ENCODE data around the gene ARHGAP15. TPM values are rescaled to one million over a fixed set of nuclear protein-coding genes. Genes with fewer than 3 reads are reported as not detected.

ARHGAP15 gene
- total and polyA plus RNA-seq, 2 donors (not counting 1 experiment from before 2014, with no cell fraction given), result 0.07 TPM; not detected in 1

DNA sequence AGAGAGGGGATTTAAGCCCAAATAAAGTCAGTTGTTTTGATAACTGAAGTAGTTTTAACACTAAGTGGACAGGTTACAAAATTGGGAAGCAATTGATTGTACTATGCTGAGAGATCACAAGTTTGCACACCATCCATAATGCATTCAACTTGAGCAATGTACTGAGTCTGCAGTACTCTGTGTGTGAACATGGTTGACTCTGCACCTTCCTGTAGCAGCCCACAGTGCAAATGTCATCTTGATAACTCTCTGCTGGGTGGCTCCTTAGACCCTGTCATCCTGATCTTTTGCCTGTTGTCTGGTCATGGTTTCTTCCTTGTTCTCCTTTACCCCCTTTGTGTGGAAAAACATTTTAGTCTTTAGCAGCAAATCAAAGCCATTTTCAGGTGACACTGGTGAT, 168.0 kb downstream of the ARHGAP15 start:
- Histone ChIP-seq H3K4me1 (ENCODE audit: control insufficient read depth, extremely low read depth, insufficient read depth, low read length) (no peaks in the 10 kb centered on the region), H3K4me2 (ENCODE audit: extremely low read depth, insufficient read depth, low read length) (no peak overlapping the region), H3K27ac (ENCODE audit: insufficient read depth, low read length) (no peak overlapping the region), H3K36me3 (ENCODE audit: control insufficient read depth, insufficient read depth, low read length) (no peaks in the 10 kb centered on the region), H3K9me3 (ENCODE audit: control insufficient read depth, insufficient read depth, low read depth, low read length) (no peaks in the 10 kb centered on the region), H3K4me3 (replicated peaks in 1 of 4; ENCODE audit: control extremely low read depth in 1 of 4, insufficient read depth in 1 of 4, low read depth in 3 of 4, low read length in 4 of 4) (no peak overlapping the region), H3K79me2 (ENCODE audit: control insufficient read depth, insufficient read depth, low read length) (no peaks in the 10 kb centered on the region), H4K20me1 (ENCODE audit: control insufficient read depth, extremely low read depth, insufficient read depth, low read length) (no peaks in the 10 kb centered on the region), H2AFZ (ENCODE audit: low read length) (no peak overlapping the region), H3K9ac (ENCODE audit: insufficient read depth, low read length) (no peak overlapping the region), H3K27me3 (ENCODE audit: control insufficient read depth, insufficient read depth, low read length) (no peaks in the 10 kb centered on the region)
- DNase-seq (ENCODE audit: low read depth in 2 of 2), result no peak
- no peak for TF ChIP-seq EZH2 (IDR thresholded peaks at IDR 0.05; ENCODE audit: low read length, missing control alignments)
- TF ChIP-seq, protein P1, sequence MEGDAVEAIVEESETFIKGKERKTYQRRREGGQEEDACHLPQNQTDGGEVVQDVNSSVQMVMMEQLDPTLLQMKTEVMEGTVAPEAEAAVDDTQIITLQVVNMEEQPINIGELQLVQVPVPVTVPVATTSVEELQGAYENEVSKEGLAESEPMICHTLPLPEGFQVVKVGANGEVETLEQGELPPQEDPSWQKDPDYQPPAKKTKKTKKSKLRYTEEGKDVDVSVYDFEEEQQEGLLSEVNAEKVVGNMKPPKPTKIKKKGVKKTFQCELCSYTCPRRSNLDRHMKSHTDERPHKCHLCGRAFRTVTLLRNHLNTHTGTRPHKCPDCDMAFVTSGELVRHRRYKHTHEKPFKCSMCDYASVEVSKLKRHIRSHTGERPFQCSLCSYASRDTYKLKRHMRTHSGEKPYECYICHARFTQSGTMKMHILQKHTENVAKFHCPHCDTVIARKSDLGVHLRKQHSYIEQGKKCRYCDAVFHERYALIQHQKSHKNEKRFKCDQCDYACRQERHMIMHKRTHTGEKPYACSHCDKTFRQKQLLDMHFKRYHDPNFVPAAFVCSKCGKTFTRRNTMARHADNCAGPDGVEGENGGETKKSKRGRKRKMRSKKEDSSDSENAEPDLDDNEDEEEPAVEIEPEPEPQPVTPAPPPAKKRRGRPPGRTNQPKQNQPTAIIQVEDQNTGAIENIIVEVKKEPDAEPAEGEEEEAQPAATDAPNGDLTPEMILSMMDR (conservative IDR thresholded peaks at IDR 0.05 in 1 of 2, IDR thresholded peaks at IDR 0.05 in 1 of 2; ENCODE audit: low read depth in 1 of 2, low read length in 2 of 2), result no peak

DNA sequence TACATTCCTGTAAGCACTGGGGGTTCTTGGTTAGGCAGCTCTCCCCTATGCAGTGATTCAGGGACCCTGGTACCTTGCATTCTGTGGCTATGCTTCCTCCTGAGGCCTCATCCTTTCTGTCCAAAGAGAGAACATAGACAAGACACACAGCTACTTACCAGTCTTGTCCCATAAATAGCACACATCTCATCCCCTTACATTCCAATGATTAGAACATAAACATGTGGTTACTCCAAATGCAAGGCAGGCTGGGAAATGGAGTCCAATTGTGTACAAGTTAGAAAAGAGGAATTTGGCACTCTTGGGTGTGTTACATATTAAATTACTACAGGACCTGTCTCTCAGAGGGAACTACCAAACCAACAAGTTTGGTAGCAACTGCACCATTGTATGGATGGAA, 171.3 kb downstream of the ARHGAP15 start:
- H2AFZ ChIP-seq (ENCODE audit: low read length), result peak overlapping the region; percentile 65
- no peak overlapping the region for H3K4me2 ChIP-seq (ENCODE audit: extremely low read depth, insufficient read depth, low read length)
- H3K9ac ChIP-seq (ENCODE audit: insufficient read depth, low read length), result no peak overlapping the region
- no peaks in the 10 kb centered on the region for H3K36me3 ChIP-seq (ENCODE audit: control insufficient read depth, insufficient read depth, low read length)
- no peaks in the 10 kb centered on the region for H3K9me3 ChIP-seq (ENCODE audit: control insufficient read depth, insufficient read depth, low read depth, low read length)
- no peak overlapping the region for H3K27ac ChIP-seq (ENCODE audit: insufficient read depth, low read length)
- no peaks in the 10 kb centered on the region for H3K4me1 ChIP-seq (ENCODE audit: control insufficient read depth, extremely low read depth, insufficient read depth, low read length)
- peak; percentile 23 to 34 for DNase-seq (ENCODE audit: low read depth in 2 of 2)
- no peaks in the 10 kb centered on the region for H4K20me1 ChIP-seq (ENCODE audit: control insufficient read depth, extremely low read depth, insufficient read depth, low read length)
- TF ChIP-seq, protein P1 (conservative IDR thresholded peaks at IDR 0.05 in 1 of 2, IDR thresholded peaks at IDR 0.05 in 1 of 2; ENCODE audit: low read depth in 1 of 2, low read length in 2 of 2), result no peak
- no peak for TF ChIP-seq EZH2 (IDR thresholded peaks at IDR 0.05; ENCODE audit: low read length, missing control alignments)
- no peak overlapping the region for H3K4me3 ChIP-seq (replicated peaks in 1 of 4; ENCODE audit: control extremely low read depth in 1 of 4, insufficient read depth in 1 of 4, low read depth in 3 of 4, low read length in 4 of 4)
- H3K79me2 ChIP-seq (ENCODE audit: control insufficient read depth, insufficient read depth, low read length), result no peaks in the 10 kb centered on the region
- H3K27me3 ChIP-seq (ENCODE audit: control insufficient read depth, insufficient read depth, low read length), result no peaks in the 10 kb centered on the region

DNA sequence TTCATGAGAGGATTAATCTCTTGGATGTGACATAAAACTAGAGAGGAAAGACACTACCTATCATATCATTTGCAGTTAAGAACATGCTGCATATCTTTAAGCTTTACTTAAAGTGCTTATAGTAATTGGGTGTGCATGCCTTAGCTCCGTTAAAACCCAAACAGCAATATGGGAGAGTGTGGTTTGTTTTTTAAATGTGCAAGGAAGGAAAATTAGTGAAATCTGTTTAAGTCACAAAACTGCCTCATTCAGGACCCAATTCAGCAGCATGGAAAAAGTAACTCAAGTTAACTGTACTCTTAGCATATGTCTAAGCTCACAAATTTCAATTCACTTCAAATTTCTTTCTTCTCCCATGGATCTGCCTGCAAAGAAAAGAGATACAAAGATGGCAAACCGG, 182.2 kb downstream of the ARHGAP15 start:
- Histone ChIP-seq H4K20me1 (ENCODE audit: control insufficient read depth, extremely low read depth, insufficient read depth, low read length) (no peaks in the 10 kb centered on the region), H3K4me3 (replicated peaks in 1 of 4; ENCODE audit: control extremely low read depth in 1 of 4, insufficient read depth in 1 of 4, low read depth in 3 of 4, low read length in 4 of 4) (no peak overlapping the region), H3K79me2 (ENCODE audit: control insufficient read depth, insufficient read depth, low read length) (no peaks in the 10 kb centered on the region), H3K36me3 (ENCODE audit: control insufficient read depth, insufficient read depth, low read length) (no peaks in the 10 kb centered on the region), H2AFZ (ENCODE audit: low read length) (no peak overlapping the region), H3K9ac (ENCODE audit: insufficient read depth, low read length) (no peak overlapping the region), H3K4me2 (ENCODE audit: extremely low read depth, insufficient read depth, low read length) (no peak overlapping the region), H3K9me3 (ENCODE audit: control insufficient read depth, insufficient read depth, low read depth, low read length) (no peaks in the 10 kb centered on the region), H3K27ac (ENCODE audit: insufficient read depth, low read length) (no peak overlapping the region), H3K27me3 (ENCODE audit: control insufficient read depth, insufficient read depth, low read length) (no peaks in the 10 kb centered on the region), H3K4me1 (ENCODE audit: control insufficient read depth, extremely low read depth, insufficient read depth, low read length) (no peaks in the 10 kb centered on the region)
- no peak for DNase-seq (ENCODE audit: low read depth in 2 of 2)
- TF ChIP-seq EZH2 (IDR thresholded peaks at IDR 0.05; ENCODE audit: low read length, missing control alignments), result no peak
- TF ChIP-seq, protein P1 (conservative IDR thresholded peaks at IDR 0.05 in 1 of 2, IDR thresholded peaks at IDR 0.05 in 1 of 2; ENCODE audit: low read depth in 1 of 2, low read length in 2 of 2), result no peak

Measured in fibroblast of lung (primary cell).